Mesenchymal stem cell (in vitro differentiated cells and primary cell): ENCODE data around the gene SIMC1.

ENCODE experiments used
- DNase-seq: peaks from one replicate; pipeline ENCODE4 v3.0.0-alpha.2; 2013
- H2AFZ ChIP-seq: one replicate; pipeline ENCODE4 v1.6.1; 2013; ENCODE audit warnings: low read depth, mild to moderate bottlenecking, control low read depth, inconsistent platforms, low read length, moderate library complexity
- H2AK5ac ChIP-seq: 2 replicates; pipeline ENCODE4 v1.6.1; 2013; ENCODE audit warnings: low read length, moderate library complexity, mild to moderate bottlenecking, inconsistent platforms; ENCODE audit not compliant: severe bottlenecking
- H2BK120ac ChIP-seq: one replicate; pipeline ENCODE4 v1.6.1; 2013; ENCODE audit warnings: low read depth, mild to moderate bottlenecking, inconsistent platforms, low read length, moderate library complexity
- H2BK12ac ChIP-seq, 2 experiments: one replicate each; pipeline ENCODE4 v1.6.1; 2013; ENCODE audit warnings: inconsistent platforms in 2 of 2, low read length in 2 of 2, mild to moderate bottlenecking in 2 of 2, moderate library complexity in 2 of 2, control low read depth in 1 of 2
- H2BK15ac ChIP-seq: one replicate; pipeline ENCODE4 v1.6.1; 2013; ENCODE audit warnings: mild to moderate bottlenecking, low read depth, inconsistent platforms; ENCODE audit not compliant: poor library complexity, severe bottlenecking
- H2BK5ac ChIP-seq: 2 replicates; pipeline ENCODE4 v1.6.1; 2013; ENCODE audit warnings: low read depth, mild to moderate bottlenecking, low read length, control low read depth, inconsistent platforms; ENCODE audit not compliant: poor library complexity, severe bottlenecking
- H3K14ac ChIP-seq, 2 experiments: one replicate each; pipeline ENCODE4 v1.6.1; 2013; ENCODE audit warnings: inconsistent platforms in 2 of 2, low read length in 2 of 2, control low read depth in 1 of 2, mild to moderate bottlenecking in 1 of 2, moderate library complexity in 1 of 2
- H3K18ac ChIP-seq, 2 experiments: one replicate each; pipeline ENCODE4 v1.6.1; 2013; ENCODE audit warnings: inconsistent platforms in 2 of 2, low read length in 2 of 2, control low read depth in 1 of 2, low read depth in 1 of 2, mild to moderate bottlenecking in 1 of 2
- H3K23ac ChIP-seq, 2 experiments: one replicate each; pipeline ENCODE4 v1.6.1; 2013; ENCODE audit warnings: inconsistent platforms in 2 of 2, low read length in 2 of 2, mild to moderate bottlenecking in 2 of 2, moderate library complexity in 2 of 2, control low read depth in 1 of 2
- H3K27ac ChIP-seq: 2 replicates; pipeline ENCODE4 v1.5.1; 2013; ENCODE audit warnings: mild to moderate bottlenecking, moderate library complexity, low read length, control low read depth, inconsistent platforms; ENCODE audit not compliant: poor library complexity, severe bottlenecking
- H3K27me3 ChIP-seq, 2 experiments: 2 replicates each; pipeline versions ENCODE4 v1.6.1 to v1.7.0; 2013; ENCODE audit warnings: low read length in 2 of 2, mild to moderate bottlenecking in 2 of 2, moderate library complexity in 2 of 2, control low read depth in 1 of 2, inconsistent platforms in 1 of 2; ENCODE audit not compliant: control insufficient read depth in 1 of 2, insufficient read depth in 1 of 2
- H3K36me3 ChIP-seq, 2 experiments: 2 replicates each; pipeline versions ENCODE4 v1.6.1 to v1.7.0; 2013; ENCODE audit warnings: low read length in 2 of 2, control low read depth in 1 of 2, inconsistent platforms in 1 of 2, low read depth in 1 of 2, mild to moderate bottlenecking in 1 of 2; ENCODE audit not compliant: insufficient read depth in 2 of 2, control insufficient read depth in 1 of 2
- H3K4ac ChIP-seq, 2 experiments: one replicate each; pipeline ENCODE4 v1.6.1; 2013; ENCODE audit warnings: inconsistent platforms in 2 of 2, low read length in 2 of 2, mild to moderate bottlenecking in 2 of 2, moderate library complexity in 2 of 2, control low read depth in 1 of 2, low read depth in 1 of 2
- H3K4me1 ChIP-seq: 2 replicates; pipeline ENCODE4 v1.6.1; 2013; ENCODE audit warnings: low read depth, low read length, control low read depth; ENCODE audit not compliant: control insufficient read depth, insufficient read depth
- H3K4me2 ChIP-seq: 2 replicates; pipeline ENCODE4 v1.6.1; 2013; ENCODE audit warnings: low read length, mild to moderate bottlenecking, inconsistent platforms; ENCODE audit not compliant: poor library complexity, severe bottlenecking
- H3K4me3 ChIP-seq, 2 experiments: 2 replicates each; pipeline versions ENCODE4 v1.5.1 to v1.7.0; 2013; ENCODE audit warnings: low read length in 2 of 2, mild to moderate bottlenecking in 2 of 2, control low read depth in 1 of 2, low read depth in 1 of 2; ENCODE audit not compliant: insufficient read depth in 1 of 2
- H3K79me1 ChIP-seq: replicated peaks from 2 replicates; pipeline ENCODE4 v1.6.1; 2013; ENCODE audit warnings: mild to moderate bottlenecking, control low read depth, low read length, inconsistent platforms; ENCODE audit not compliant: poor library complexity, severe bottlenecking
- H3K9ac ChIP-seq: 2 replicates; pipeline ENCODE4 v1.7.0; 2013; ENCODE audit warnings: mild to moderate bottlenecking, low read length, moderate library complexity
- H3K9me3 ChIP-seq: 2 replicates; pipeline ENCODE4 v1.7.0; 2013; ENCODE audit warnings: mild to moderate bottlenecking, low read length; ENCODE audit not compliant: control insufficient read depth
- H4K8ac ChIP-seq: one replicate; pipeline ENCODE4 v1.6.1; 2013; ENCODE audit warnings: inconsistent platforms, mild to moderate bottlenecking, low read length, moderate library complexity
- H4K91ac ChIP-seq: one replicate; pipeline ENCODE4 v1.6.1; 2013; ENCODE audit warnings: mild to moderate bottlenecking, low read length, inconsistent platforms
- WGBS: methylation state at CpG from one replicate; pipeline ENCODE4 v1.1.7; 2013; ENCODE audit warnings: mixed read lengths; 5-methylcytosine and 5-hydroxymethylcytosine counted together

The SIMC1 gene

GRCh38 chr5:176383248-176383905 is 145.2 kb downstream of the SIMC1 start:
- H2BK12ac ChIP-seq = no peak overlapping the region
- no peak overlapping the region for H3K27ac ChIP-seq
- H2AK5ac ChIP-seq = no peak overlapping the region
- WGBS = 97% methylated on average over 13 of the region's 15 CpGs
- no peak overlapping the region for H4K91ac ChIP-seq
- H2AFZ ChIP-seq = no peak overlapping the region
- no peak overlapping the region for H3K4me2 ChIP-seq
- H3K79me1 ChIP-seq = peaks cover 35% of the 10 kb centered on the region
- no peak overlapping the region for H3K4me3 ChIP-seq
- no peak overlapping the region for H2BK5ac ChIP-seq
- H3K9ac ChIP-seq = no peak overlapping the region
- no peak overlapping the region for H3K4ac ChIP-seq
- peaks cover 45 to 70% of the 10 kb centered on the region in 2 experiments for H3K36me3 ChIP-seq
- H2BK15ac ChIP-seq = no peak overlapping the region
- H3K14ac ChIP-seq = no peak overlapping the region
- H4K8ac ChIP-seq = no peak overlapping the region
- no peak overlapping the region for H3K18ac ChIP-seq
- DNase-seq = no peak
- H3K27me3 ChIP-seq = no peaks in the 10 kb centered on the region
- no peak overlapping the region for H3K23ac ChIP-seq
- peaks cover 5% of the 10 kb centered on the region for H3K4me1 ChIP-seq
- H3K9me3 ChIP-seq = no peaks in the 10 kb centered on the region
- no peak overlapping the region for H2BK120ac ChIP-seq

GRCh38 chr5:176383961-176384360 is 145.7 kb downstream of the SIMC1 start:
- Histone ChIP-seq H3K4ac (no peak overlapping the region), H2AFZ (no peak overlapping the region), H3K14ac (no peak overlapping the region), H4K91ac (no peak overlapping the region), H3K9me3 (no peaks in the 10 kb centered on the region), H3K4me3 (no peak overlapping the region), H3K79me1 (peaks cover 35% of the 10 kb centered on the region), H3K27me3 (no peaks in the 10 kb centered on the region), H2BK5ac (no peak overlapping the region), H2BK120ac (no peak overlapping the region), H2BK12ac (no peak overlapping the region), H3K36me3 (peaks cover 45 to 70% of the 10 kb centered on the region in 2 experiments), H3K23ac (no peak overlapping the region), H3K27ac (no peak overlapping the region), H3K9ac (no peak overlapping the region), H4K8ac (no peak overlapping the region), H2BK15ac (no peak overlapping the region), H3K4me1 (peaks cover 5% of the 10 kb centered on the region), H3K4me2 (no peak overlapping the region), H2AK5ac (no peak overlapping the region), H3K18ac (no peak overlapping the region)
- WGBS = 98% methylated on average over 7 of the region's 9 CpGs
- DNase-seq = no peak

GRCh38 chr5:176384366-176384930 is 146.2 kb downstream of the SIMC1 start:
- H2BK120ac ChIP-seq = no peak overlapping the region
- no peak overlapping the region for H3K27ac ChIP-seq
- WGBS = 94% methylated on average over 8 of the region's 8 CpGs
- no peak overlapping the region for H2BK12ac ChIP-seq
- H2AFZ ChIP-seq = no peak overlapping the region
- no peak overlapping the region for H2BK5ac ChIP-seq
- H3K27me3 ChIP-seq = no peaks in the 10 kb centered on the region
- H3K4me1 ChIP-seq = peaks cover 5% of the 10 kb centered on the region
- H3K9ac ChIP-seq = no peak overlapping the region
- no peak overlapping the region for H3K18ac ChIP-seq
- no peak overlapping the region for H2BK15ac ChIP-seq
- H3K4ac ChIP-seq = no peak overlapping the region
- no peak overlapping the region for H3K14ac ChIP-seq
- H2AK5ac ChIP-seq = no peak overlapping the region
- no peak overlapping the region for H3K4me2 ChIP-seq
- H4K8ac ChIP-seq = no peak overlapping the region
- peaks cover 45 to 67% of the 10 kb centered on the region in 2 experiments for H3K36me3 ChIP-seq
- H3K79me1 ChIP-seq = peaks cover 35% of the 10 kb centered on the region
- no peak overlapping the region for H3K4me3 ChIP-seq
- no peaks in the 10 kb centered on the region for H3K9me3 ChIP-seq
- no peak overlapping the region for H3K23ac ChIP-seq
- DNase-seq = no peak
- no peak overlapping the region for H4K91ac ChIP-seq

GRCh38 chr5:176384991-176385390 is 146.8 kb downstream of the SIMC1 start:
- Histone ChIP-seq H2AFZ (no peak overlapping the region), H2BK5ac (no peak overlapping the region), H3K9me3 (no peaks in the 10 kb centered on the region), H2BK15ac (no peak overlapping the region), H3K23ac (no peak overlapping the region), H3K27me3 (no peaks in the 10 kb centered on the region), H4K91ac (no peak overlapping the region), H2AK5ac (no peak overlapping the region), H3K18ac (no peak overlapping the region), H3K4ac (no peak overlapping the region), H3K27ac (no peak overlapping the region), H3K9ac (no peak overlapping the region), H3K4me1 (peaks cover 5% of the 10 kb centered on the region), H3K4me2 (no peak overlapping the region), H2BK120ac (no peak overlapping the region), H3K79me1 (peaks cover 35% of the 10 kb centered on the region), H2BK12ac (no peak overlapping the region), H3K14ac (no peak overlapping the region), H3K4me3 (no peak overlapping the region), H4K8ac (no peak overlapping the region), H3K36me3 (peaks cover 45 to 61% of the 10 kb centered on the region in 2 experiments)
- 98% methylated on average over 12 of the region's 12 CpGs for WGBS
- DNase-seq = no peak
